H9 (cell line): ENCODE results near the gene APOOL. TPM values are rescaled to one million over a fixed set of nuclear protein-coding genes. Genes with fewer than 3 reads are reported as not detected.

Experiments used
- DNase-seq: peaks from one replicate; pipeline ENCODE4 v3.0.0-alpha.2; 2017
- H2AFZ ChIP-seq: one replicate; pipeline ENCODE4 v1.6.1; 2013; ENCODE audit warnings: mild to moderate bottlenecking, low read length, control low read depth, moderate library complexity
- H2AK5ac ChIP-seq: 2 replicates; pipeline ENCODE4 v1.6.1; 2013; ENCODE audit warnings: low read length, control low read depth, mixed read lengths; ENCODE audit not compliant: insufficient read length
- H2BK120ac ChIP-seq: one replicate; pipeline ENCODE4 v1.6.1; 2013; ENCODE audit warnings: low read depth, mild to moderate bottlenecking, low read length, control low read depth, inconsistent platforms; ENCODE audit not compliant: poor library complexity, severe bottlenecking
- H2BK12ac ChIP-seq: 2 replicates; pipeline ENCODE4 v1.6.1; 2013; ENCODE audit warnings: low read length, control low read depth, mixed read lengths, low read depth; ENCODE audit not compliant: insufficient read length
- H2BK15ac ChIP-seq: 2 replicates; pipeline ENCODE4 v1.6.1; 2013; ENCODE audit warnings: low read depth, low read length, control low read depth
- H2BK20ac ChIP-seq: one replicate; pipeline ENCODE4 v1.6.1; 2013; ENCODE audit warnings: low read depth, mild to moderate bottlenecking, low read length, control low read depth, inconsistent platforms; ENCODE audit not compliant: poor library complexity, severe bottlenecking
- H2BK5ac ChIP-seq: 2 replicates; pipeline ENCODE4 v1.6.1; 2013; ENCODE audit warnings: low read length, control low read depth, mixed read lengths; ENCODE audit not compliant: insufficient read length
- H3K14ac ChIP-seq: 2 replicates; pipeline ENCODE4 v1.6.1; 2013; ENCODE audit warnings: low read length, control low read depth; ENCODE audit not compliant: insufficient read depth
- H3K18ac ChIP-seq: 2 replicates; pipeline ENCODE4 v1.6.1; 2013; ENCODE audit warnings: low read depth, mild to moderate bottlenecking, mixed read lengths, low read length, control low read depth; ENCODE audit not compliant: insufficient read length
- H3K23ac ChIP-seq: 2 replicates; pipeline ENCODE4 v1.6.1; 2013; ENCODE audit warnings: low read length, control low read depth, mixed read lengths, low read depth; ENCODE audit not compliant: insufficient read length
- H3K23me2 ChIP-seq: 2 replicates; pipeline ENCODE4 v1.6.1; 2013; ENCODE audit warnings: low read depth, mild to moderate bottlenecking, mixed read lengths, low read length, control low read depth; ENCODE audit not compliant: insufficient read length, poor library complexity, severe bottlenecking
- H3K27ac ChIP-seq: 2 replicates; pipeline ENCODE4 v1.5.1; 2013; ENCODE audit warnings: low read length, control low read depth, mixed read lengths, low read depth; ENCODE audit not compliant: insufficient read length
- H3K27me3 ChIP-seq: 2 replicates; pipeline ENCODE4 v1.6.1; 2013; ENCODE audit warnings: low read length, control low read depth, inconsistent platforms; ENCODE audit not compliant: insufficient read depth
- H3K4ac ChIP-seq: 2 replicates; pipeline ENCODE4 v1.6.1; 2013; ENCODE audit warnings: low read depth, mild to moderate bottlenecking, control low read depth, inconsistent platforms, low read length, moderate library complexity
- H3K4me1 ChIP-seq: 2 replicates; pipeline ENCODE4 v1.6.1; 2013; ENCODE audit warnings: low read length, control low read depth, inconsistent platforms; ENCODE audit not compliant: insufficient read depth
- H3K4me2 ChIP-seq: 2 replicates; pipeline ENCODE4 v1.6.1; 2013; ENCODE audit warnings: low read length, control low read depth, mixed read lengths; ENCODE audit not compliant: insufficient read length, insufficient read depth
- H3K56ac ChIP-seq: 2 replicates; pipeline ENCODE4 v1.6.1; 2013; ENCODE audit warnings: low read depth, mild to moderate bottlenecking, mixed read lengths, low read length, control low read depth; ENCODE audit not compliant: insufficient read length
- H3K79me1 ChIP-seq: 2 replicates; pipeline ENCODE4 v1.6.1; 2013; ENCODE audit warnings: low read depth, mild to moderate bottlenecking, moderate library complexity, low read length, control low read depth, inconsistent platforms; ENCODE audit not compliant: insufficient read depth, poor library complexity, severe bottlenecking
- H3K79me2 ChIP-seq: 2 replicates; pipeline ENCODE4 v1.6.1; 2013; ENCODE audit warnings: low read length, control low read depth, inconsistent platforms; ENCODE audit not compliant: insufficient read depth
- H3K9ac ChIP-seq: 2 replicates; pipeline ENCODE4 v1.6.1; 2013; ENCODE audit warnings: low read length, control low read depth, mixed read lengths; ENCODE audit not compliant: insufficient read length; ENCODE audit errors: extremely low read depth
- H3K9me3 ChIP-seq: one replicate; pipeline ENCODE4 v1.6.1; 2013; ENCODE audit warnings: low read depth, low read length, inconsistent platforms; ENCODE audit not compliant: control insufficient read depth
- H3T11ph ChIP-seq: one replicate; pipeline ENCODE4 v1.6.1; 2013; ENCODE audit warnings: mild to moderate bottlenecking, low read length, control low read depth, inconsistent platforms
- H4K20me1 ChIP-seq: one replicate; pipeline ENCODE4 v1.6.1; 2013; ENCODE audit not compliant: control insufficient read depth, insufficient read length, insufficient read depth
- H4K5ac ChIP-seq: 2 replicates; pipeline ENCODE4 v1.6.1; 2013; ENCODE audit warnings: low read depth, mild to moderate bottlenecking, mixed read lengths, low read length, control low read depth; ENCODE audit not compliant: insufficient read length
- H4K8ac ChIP-seq: replicated peaks from 2 replicates; pipeline ENCODE4 v1.6.1; 2013; ENCODE audit warnings: low read length, control low read depth, mixed read lengths, low read depth; ENCODE audit not compliant: insufficient read length
- H4K91ac ChIP-seq: 2 replicates; pipeline ENCODE4 v1.6.1; 2013; ENCODE audit warnings: low read depth, mild to moderate bottlenecking, moderate library complexity, mixed read lengths, low read length, control low read depth; ENCODE audit not compliant: insufficient read length
- H3K27ac Mint-ChIP-seq, 3 experiments: 2 replicates in 2 of 3; 3 replicates in 1 of 3; pipeline ENCODE4 v1.8.0; 2020 to 2021; ENCODE audit warnings: mixed read lengths in 3 of 3, mild to moderate bottlenecking in 1 of 3, moderate library complexity in 1 of 3
- H3K27me3 Mint-ChIP-seq: 2 replicates; pipeline ENCODE4 v1.8.0; 2021; ENCODE audit warnings: low read depth, mild to moderate bottlenecking, moderate library complexity, mixed read lengths
- H3K36me3 Mint-ChIP-seq, 3 experiments: 2 replicates in 2 of 3; 3 replicates in 1 of 3; pipeline ENCODE4 v1.8.0; 2020 to 2021; ENCODE audit warnings: low read depth in 3 of 3, mixed read lengths in 3 of 3; ENCODE audit not compliant: insufficient read depth in 1 of 3
- H3K4me1 Mint-ChIP-seq, 2 experiments: 2 replicates each; pipeline ENCODE4 v1.8.0; 2020; ENCODE audit warnings: mixed read lengths in 2 of 2
- H3K4me3 Mint-ChIP-seq, 2 experiments: 2 replicates in 1 of 2; 3 replicates in 1 of 2; pipeline ENCODE4 v1.8.0; 2020 to 2021; ENCODE audit warnings: mild to moderate bottlenecking in 2 of 2, mixed read lengths in 2 of 2, moderate library complexity in 1 of 2
- H3K9me3 Mint-ChIP-seq, 2 experiments: 2 replicates in 1 of 2; 3 replicates in 1 of 2; pipeline ENCODE4 v1.8.0; 2020; ENCODE audit warnings: mild to moderate bottlenecking in 2 of 2, mixed read lengths in 2 of 2, moderate library complexity in 1 of 2
- CTCF ChIP-seq: fragments of 200-600 bp; sonication (generic); conservative IDR thresholded peaks from 3 replicates; pipeline ENCODE4 v1.8.0; 2021; ENCODE audit warnings: antibody characterized with exemption, mild to moderate bottlenecking
- WGBS: extraction: QIAGEN DNeasy Blood & Tissue Kit; methylation state at CpG from one replicate; pipeline ENCODE4 v1.1.7; 2013; ENCODE audit warnings: missing lambda C conversion rate, low lambda C conversion rate, mixed read lengths; ENCODE audit not compliant: insufficient read length; ENCODE audit errors: extremely low coverage; 5-methylcytosine and 5-hydroxymethylcytosine counted together
- total RNA-seq: library from RNA; stranded (reverse); gene quantifications from 2 replicates; pipeline ENCODE4 v1.2.1, GENCODE V29; 2021

The APOOL gene
- total RNA-seq, 1 experiment from 2014 or later: 8.0 TPM

- H3K27ac ChIP-seq: no peak overlapping the region
- H2AK5ac ChIP-seq: no peak overlapping the region
- H3K56ac ChIP-seq: no peak overlapping the region
- no peak overlapping the region for H3K4ac ChIP-seq
- H3T11ph ChIP-seq: no peak overlapping the region
- H4K8ac ChIP-seq: no peak overlapping the region
- H3K9ac ChIP-seq: no peak overlapping the region
- Mint-ChIP-seq H3K27ac (no peak overlapping the region), H3K36me3 (peaks cover 18 to 28% (median 26%) of the 10 kb centered on the region in 3 experiments), H3K9me3 (peaks cover 63 to 68% of the 10 kb centered on the region in 2 experiments), H3K4me1 (peaks cover 4 to 9% of the 10 kb centered on the region in 2 experiments; a peak in 3 of 4 replicates), H3K4me3 (no peak overlapping the region), H3K27me3 (no peaks in the 10 kb centered on the region)
- H3K79me1 ChIP-seq: no peaks in the 10 kb centered on the region
- no peak overlapping the region for H3K14ac ChIP-seq
- H3K18ac ChIP-seq: no peak overlapping the region
- H3K23me2 ChIP-seq: no peaks in the 10 kb centered on the region
- H4K20me1 ChIP-seq: no peaks in the 10 kb centered on the region
- H2AFZ ChIP-seq: no peak overlapping the region
- no peak for DNase-seq
- no peak overlapping the region for H2BK20ac ChIP-seq
- no peak overlapping the region for H2BK12ac ChIP-seq
- H2BK15ac ChIP-seq: no peak overlapping the region
- no peaks in the 10 kb centered on the region for H3K27me3 ChIP-seq
- no peak overlapping the region for H4K91ac ChIP-seq
- no CpG with 5 or more reads among the region's 4 CpGs for WGBS
- H4K5ac ChIP-seq: no peak overlapping the region
- H2BK5ac ChIP-seq: no peak overlapping the region
- H3K23ac ChIP-seq: no peak overlapping the region
- peaks cover 19% of the 10 kb centered on the region for H3K9me3 ChIP-seq
- 0 out of 2 replicates have a peak, but pooled peaks cover 2% of the 10 kb centered on the region for H3K79me2 ChIP-seq
- no peak overlapping the region for H3K4me2 ChIP-seq
- no peaks in the 10 kb centered on the region for H3K4me1 ChIP-seq
- no peak for TF ChIP-seq CTCF
- H2BK120ac ChIP-seq: no peak overlapping the region
Observed at GRCh38 chrX:85020216-85020615, 16.5 kb downstream of the APOOL start.
